GM12878 (cell line): ENCODE data around the gene TSPAN5. TPM values are rescaled to one million over a fixed set of nuclear protein-coding genes. Genes with fewer than 3 reads are reported as not detected.

Experiments
- ATAC-seq: fragments of 200-7000 bp; cut with Tn5 transposase; 3 replicates; pipeline ENCODE4 v1.9.1; 2020; ENCODE audit warnings: mild to moderate bottlenecking, moderate library complexity
- BruUV-seq: library from RNA; stranded (reverse); fragments of 400-500 nt; replicated peaks from 2 replicates; lab custom pipeline; 2021; lab: Mats Ljungman, UMichigan
- CTCF ChIA-PET: fragments of 300-600 bp; sonication (Branson Sonifier 250); formaldehyde crosslinking; extraction: SDS; loops from one replicate; lab custom pipeline; 2021; ENCODE audit warnings: inconsistent platforms; lab: Yijun Ruan, JAX
- POLR2A ChIA-PET: fragments of 350-600 bp; formaldehyde crosslinking; extraction: SDS; loops from one replicate; lab custom pipeline; 2021; ENCODE audit warnings: inconsistent platforms; lab: Charles Lee
- RAD21 ChIA-PET: fragments of 300-600 bp; sonication (Branson Sonifier 250); formaldehyde crosslinking; loops from one replicate; lab custom pipeline; 2023; ENCODE audit warnings: antibody characterized with exemption; ENCODE audit not compliant: unreplicated experiment; lab: Charles Lee
- SMC1A ChIA-PET: fragments of 300-600 bp; sonication (Branson Sonifier 250); formaldehyde crosslinking; loops from one replicate; lab custom pipeline; 2023; ENCODE audit not compliant: unreplicated experiment, uncharacterized antibody; lab: Charles Lee
- DNase-seq: peaks from one replicate; pipeline ENCODE4 v3.0.0-alpha.2; 2011; ENCODE audit warnings: low read depth, low spot score
- FAIRE-seq: peaks from 3 replicates; lab custom pipeline; 2011; peaks lifted over from hg19 to GRCh38; lab: Jason Lieb, UNC
- H2AFZ ChIP-seq: 2 replicates; pipeline ENCODE4 v1.6.0; 2011; ENCODE audit warnings: low read depth, low read length, control low read depth; ENCODE audit not compliant: control insufficient read depth
- H3K27ac ChIP-seq: 2 replicates; pipeline ENCODE4 v1.5.1; 2011; ENCODE audit warnings: control low read depth; ENCODE audit not compliant: control insufficient read depth, insufficient read depth
- H3K27me3 ChIP-seq, 2 experiments: replicated peaks in 1 of 2; 2 replicates each; pipeline versions ENCODE4 v1.6.0 to v1.6.1; 2011; ENCODE audit warnings: low read length in 1 of 2; ENCODE audit not compliant: control insufficient read depth in 2 of 2, insufficient read depth in 2 of 2
- H3K36me3 ChIP-seq, 2 experiments: 2 replicates each; pipeline ENCODE4 v1.5.1; 2011; ENCODE audit warnings: low read length in 1 of 2; ENCODE audit not compliant: control insufficient read depth in 2 of 2, insufficient read depth in 2 of 2
- H3K4me1 ChIP-seq: 2 replicates; pipeline ENCODE4 v1.6.1; 2011; ENCODE audit warnings: mild to moderate bottlenecking, low read length, moderate library complexity, mixed read lengths; ENCODE audit not compliant: control insufficient read depth, insufficient read depth
- H3K4me2 ChIP-seq: 2 replicates; pipeline ENCODE4 v1.6.0; 2011; ENCODE audit warnings: control low read depth; ENCODE audit not compliant: control insufficient read depth, insufficient read depth
- H3K4me3 ChIP-seq: fragments of 200-600 bp; sonication (generic); 2 replicates; pipeline ENCODE4 v1.5.1; 2016
- H3K79me2 ChIP-seq: 2 replicates; pipeline ENCODE4 v1.6.0; 2011; ENCODE audit warnings: low read length; ENCODE audit not compliant: control insufficient read depth, insufficient read depth
- H3K9ac ChIP-seq: 2 replicates; pipeline ENCODE4 v1.8.0; 2011; ENCODE audit warnings: low read length, control low read depth, mixed read lengths; ENCODE audit not compliant: control insufficient read depth, insufficient read depth
- H3K9me3 ChIP-seq: replicated peaks from 3 replicates; pipeline ENCODE4 v1.5.1; 2011; ENCODE audit warnings: mild to moderate bottlenecking, low read length; ENCODE audit not compliant: control insufficient read depth, insufficient read depth
- H4K20me1 ChIP-seq: 2 replicates; pipeline ENCODE4 v1.6.0; 2011; ENCODE audit not compliant: control insufficient read depth, insufficient read depth
- BCL11A ChIP-seq: IDR thresholded peaks from 2 replicates; pipeline ENCODE4 v1.6.1; 2011; ENCODE audit warnings: low read depth, low read length
- BHLHE40 ChIP-seq, 2 experiments: fragments of 450-650 bp in 1 of 2; IDR thresholded peaks; 2 replicates each; pipeline ENCODE4 v1.6.1; 2011 to 2017; ENCODE audit warnings: low read depth in 2 of 2, borderline replicate concordance in 1 of 2, improper control_type of control experiment in 1 of 2, low read length in 1 of 2, mild to moderate bottlenecking in 1 of 2
- EGR1 ChIP-seq, 2 experiments: IDR thresholded peaks; 1 replicate in 1 of 2; 2 replicates in 1 of 2; pipeline ENCODE4 v1.6.1; 2011 to 2012; ENCODE audit warnings: low read depth in 2 of 2, low read length in 2 of 2, borderline replicate concordance in 1 of 2, mild to moderate bottlenecking in 1 of 2, moderate library complexity in 1 of 2
- ETV6 ChIP-seq, 2 experiments: fragments of 450-650 bp in 1 of 2; IDR thresholded peaks in 1 of 2; conservative IDR thresholded peaks in 1 of 2; 2 replicates each; pipeline ENCODE4 v1.6.1; 2014; ENCODE audit warnings: antibody characterized with exemption in 1 of 2, borderline replicate concordance in 1 of 2, low read depth in 1 of 2, mild to moderate bottlenecking in 1 of 2, moderate library complexity in 1 of 2
- IKZF1 ChIP-seq: fragments of 450-650 bp; conservative IDR thresholded peaks from 2 replicates; pipeline ENCODE4 v1.6.1; 2017; ENCODE audit warnings: antibody characterized with exemption, mild to moderate bottlenecking
- LARP7 ChIP-seq: fragments of 450-650 bp; IDR thresholded peaks from 2 replicates; pipeline ENCODE4 v1.6.1; 2017; ENCODE audit warnings: mild to moderate bottlenecking
- MEF2B ChIP-seq: fragments of 450-650 bp; IDR thresholded peaks from 2 replicates; pipeline ENCODE4 v1.6.1; 2018; ENCODE audit warnings: mild to moderate bottlenecking, moderate library complexity; ENCODE audit not compliant: partially characterized antibody, poor library complexity, severe bottlenecking
- NBN ChIP-seq: fragments of 450-650 bp; IDR thresholded peaks from 2 replicates; pipeline ENCODE4 v1.6.1; 2016
- NFXL1 ChIP-seq: fragments of 450-650 bp; IDR thresholded peaks from 2 replicates; pipeline ENCODE4 v1.6.1; 2017; ENCODE audit warnings: antibody characterized with exemption, mild to moderate bottlenecking, borderline replicate concordance
- PML ChIP-seq: IDR thresholded peaks from 2 replicates; pipeline ENCODE4 v1.6.1; 2012; ENCODE audit warnings: low read length, inconsistent platforms
- POLR2AphosphoS2 ChIP-seq: IDR thresholded peaks from 2 replicates; pipeline ENCODE4 v1.6.1; 2011; ENCODE audit warnings: low read depth, mild to moderate bottlenecking, low read length, improper control_type of control experiment, moderate library complexity
- POLR2AphosphoS5 ChIP-seq: IDR thresholded peaks from 2 replicates; pipeline ENCODE4 v1.6.1; 2011; ENCODE audit warnings: mild to moderate bottlenecking, low read length, inconsistent platforms
- RCOR1 ChIP-seq: conservative IDR thresholded peaks from 2 replicates; pipeline ENCODE4 v1.6.1; 2012; ENCODE audit warnings: low read depth, low read length, improper control_type of control experiment
- ZBTB11 ChIP-seq: fragments of 450-650 bp; formaldehyde crosslinking; IDR thresholded peaks from 2 replicates; pipeline ENCODE4 v1.5.0; 2022; ENCODE audit warnings: mild to moderate bottlenecking, missing genetic modification characterization
- WGBS: methylation state at CpG from one replicate; pipeline ENCODE4 v1.1.6; 2016; ENCODE audit warnings: low lambda C conversion rate; ENCODE audit not compliant: insufficient replicate concordance, insufficient coverage; ENCODE audit errors: missing lambda C conversion rate; 5-methylcytosine and 5-hydroxymethylcytosine counted together
- in situ Hi-C: fragments of 300-500 bp; cut with MboI; formaldehyde crosslinking; loops from 9 replicates; pipeline ENCODE4 v1.14.3; 2018; ENCODE audit warnings: mixed read lengths
- intact Hi-C: fragments of 100-400 bp; cut with micrococcal nuclease; formaldehyde crosslinking; loops from one replicate; pipeline ENCODE4 v1.14.2; 2022; ENCODE audit not compliant: unreplicated experiment
- polyA plus RNA-seq, 11 experiments: library from polyadenylated mRNA; depleted of rRNA in 4 of 11; unstranded in 6 of 11; stranded (reverse) in 5 of 11; fragments of >200 nt; fragmentation: Nextera tagmentation in 4 of 11; fragmentation: Illumina TruSeq in 1 of 11; extraction: Ambion mirVana in 4 of 11; extraction: Trizol in 1 of 11; gene quantifications; 1 replicate in 1 of 11; 2 replicates in 10 of 11; pipeline versions ENCODE4 v1.2.1 to v1.2.3, GENCODE V29; 2011 to 2016; ENCODE audit warnings: inconsistent platforms in 2 of 11, missing spikeins in 2 of 11, low read depth in 1 of 11
- total RNA-seq, 4 experiments: library from RNA; depleted of rRNA in 3 of 4; stranded (reverse); fragments of >200 nt in 3 of 4; fragmentation: Illumina TruSeq in 1 of 4; extraction: Trizol in 1 of 4; gene quantifications; 2 replicates each; pipeline versions ENCODE4 v1.2.1 to v1.2.3, GENCODE V29; 2013 to 2021

TSPAN5 gene
- total and polyA plus RNA-seq, 10 of the 15 experiments (the other 5 are each of a cell fraction or from before 2014, with no cell fraction given): 0.09 to 8.2 (median 0.27) TPM

GRCh38 chr4:98470831-98471230 lies 187.6 kb downstream of the TSPAN5 start (continued):
- TF ChIP-seq POLR2AphosphoS2 (no peak), LARP7 (no peak), BHLHE40 (IDR thresholded peaks at IDR 0.05; ENCODE audit: borderline replicate concordance in 1 of 2, low read depth in 2 of 2, low read length in 1 of 2) (no peak), NFXL1 (no peak), EGR1 (IDR thresholded peaks at IDR 0.05; ENCODE audit: borderline replicate concordance in 1 of 2, low read depth in 2 of 2, low read length in 2 of 2) (no peak), NBN (no peak)

GRCh38 chr4:98470366-98470765 lies 188.0 kb downstream of the TSPAN5 start:
- no TSS peak for BruUV-seq
- no peak for TF ChIP-seq LARP7
- no peak for TF ChIP-seq MEF2B
- no peak for TF ChIP-seq ETV6 (conservative IDR thresholded peaks at IDR 0.05 in 1 of 2, IDR thresholded peaks at IDR 0.05 in 1 of 2; ENCODE audit: borderline replicate concordance in 1 of 2, low read depth in 1 of 2)
- no peak for TF ChIP-seq BCL11A
- no peak for TF ChIP-seq RCOR1
- TF ChIP-seq ZBTB11 (CRISPR knock-in tag): no peak
- TF ChIP-seq PML: no peak
- no peak for TF ChIP-seq IKZF1
- no peak for TF ChIP-seq POLR2AphosphoS5
- SMC1A ChIA-PET: interaction anchor here (1.3 to 3.4 kb wide), 4 partner anchors 11 to 90 kb away, joined by 3 to 37 read pairs (median 12); no protein-coding TSS in a partner anchor
- intact Hi-C loops (no loop called here), in situ Hi-C loops (loop anchor here (25.0 kb wide), 1 partner anchor 942 kb away; no protein-coding TSS in a partner anchor)
- Histone ChIP-seq H3K9ac (no peak overlapping the region), H3K36me3 (no peaks in the 10 kb centered on the region), H3K27me3 (peaks cover 0 to 2% of the 10 kb centered on the region in 2 experiments; a peak in 1 of 4 replicates), H3K4me1 (no peaks in the 10 kb centered on the region), H2AFZ (no peak overlapping the region), H3K4me3 (no peak overlapping the region), H3K27ac (no peak overlapping the region), H3K79me2 (no peaks in the 10 kb centered on the region), H3K9me3 (no peaks in the 10 kb centered on the region), H4K20me1 (no peaks in the 10 kb centered on the region), H3K4me2 (no peak overlapping the region)
- WGBS: 25% methylated on average over 3 of the region's 3 CpGs
- CTCF ChIA-PET: interaction anchor here (1.1 to 2.9 kb wide), 3 partner anchors 14 to 586 kb away, joined by 3 to 11 read pairs (median 3); no protein-coding TSS in a partner anchor
- RAD21 ChIA-PET: no interaction called here
- ATAC-seq: no peak
- POLR2A ChIA-PET: no interaction called here
- FAIRE-seq: no peak
- DNase-seq: no peak
